Upper lobe of left lung (tissue), 6 donors: ENCODE results near the gene MORN4. TPM values are rescaled to one million over a fixed set of nuclear protein-coding genes. Genes with fewer than 3 reads are reported as not detected.

Source experiments
- ATAC-seq, 2 donors: fragments of 200-7000 bp; cut with Tn5 transposase; one replicate each; pipeline ENCODE4 v1.9.1; 2022; ENCODE audit warnings: mild to moderate bottlenecking in 2 of 2, moderate library complexity in 2 of 2; ENCODE audit not compliant: low FRiP score in 2 of 2
- DNase-seq, 2 donors: peaks; one replicate each; pipeline ENCODE4 v3.0.0-alpha.2; 2019 to 2020
- H3K27ac ChIP-seq, 4 donors: fragments of 200-600 bp; sonication (generic); one replicate each; pipeline ENCODE4 v1.5.1; 2016 to 2019
- H3K27me3 ChIP-seq, 4 donors: fragments of 200-600 bp; sonication (generic); one replicate each; pipeline ENCODE4 v1.5.1; 2017 to 2019
- H3K36me3 ChIP-seq, 4 donors: fragments of 200-600 bp; sonication (generic); one replicate each; pipeline ENCODE4 v1.5.1; 2016 to 2019
- H3K4me1 ChIP-seq, 4 donors: fragments of 200-600 bp; sonication (generic); one replicate each; pipeline ENCODE4 v1.5.1; 2018 to 2019
- H3K4me3 ChIP-seq, 4 donors: fragments of 200-600 bp; sonication (generic); one replicate each; pipeline ENCODE4 v1.5.1; 2017 to 2019; ENCODE audit warnings: mild to moderate bottlenecking in 2 of 4, moderate library complexity in 1 of 4
- H3K9me3 ChIP-seq, 4 donors: fragments of 200-600 bp; sonication (generic); one replicate each; pipeline ENCODE4 v1.5.1; 2018 to 2019
- CTCF ChIP-seq, 6 experiments: fragments of 450-650 bp in 4 of 6; fragments of 200-600 bp in 2 of 6; sonication (generic) in 2 of 6; IDR thresholded peaks; one replicate each; pipeline ENCODE4 v1.5.1; 2016 to 2019; ENCODE audit warnings: antibody characterized with exemption in 6 of 6
- EP300 ChIP-seq, 4 donors: sonication (generic); formaldehyde crosslinking; IDR thresholded peaks; one replicate each; pipeline ENCODE4 v1.5.1; 2017; ENCODE audit warnings: antibody characterized with exemption in 4 of 4, control low read depth in 2 of 4
- POLR2A ChIP-seq, 4 donors: fragments of 450-650 bp; IDR thresholded peaks; one replicate each; pipeline ENCODE4 v1.5.1; 2016 to 2017; ENCODE audit warnings: antibody characterized with exemption in 4 of 4, mild to moderate bottlenecking in 2 of 4
- POLR2AphosphoS5 ChIP-seq, 2 donors: sonication (generic); formaldehyde crosslinking; IDR thresholded peaks; one replicate each; pipeline ENCODE4 v1.5.1; 2017; ENCODE audit warnings: antibody characterized with exemption in 2 of 2
- WGBS, 2 donors: methylation state at CpG; one replicate each; pipeline ENCODE4 v1.1.5; 2017 to 2018; 5-methylcytosine and 5-hydroxymethylcytosine counted together
- total RNA-seq, 6 donors: library from RNA; depleted of rRNA in 4 of 6; stranded (reverse); fragments of >200 nt in 4 of 6; gene quantifications; one replicate each; pipeline versions ENCODE4 v1.1.0 to v1.2.1, GENCODE V29; 2016 to 2021
- donor health status: DM: no; HTN: no; CAD: no; lungs with moderate emphysema.
- donor health status: DM: no; HTN: yes; CAD: no; lungs with severe emphysema.

MORN4 gene
- total RNA-seq, 6 donors from 2014 or later: 1.3 to 7.7 (median 3.2) TPM

- H3K27ac ChIP-seq: peak within 1 kb of the TSS; percentile 63 to 66 (median 65)
- no peak within 1 kb of the TSS for H3K4me3 ChIP-seq
- DNase-seq: peak; percentile 64 to 84
- no peaks in the 10 kb centered on the region for H3K27me3 ChIP-seq
- peaks cover 20 to 39% (median 28%) of the 10 kb centered on the region in 4 donors for H3K36me3 ChIP-seq
- H3K4me1 ChIP-seq: peaks cover 3 to 20% (median 9%) of the 10 kb centered on the region in 4 donors
- no peaks in the 10 kb centered on the region for H3K9me3 ChIP-seq
- TF ChIP-seq POLR2A (IDR thresholded peaks at IDR 0.05) (no peak), CTCF (IDR thresholded peaks at IDR 0.05) (peak; percentile 68 to 88 (median 80)), POLR2AphosphoS5 (IDR thresholded peaks at IDR 0.05) (peak in 1 of 2 donors; percentile 47), EP300 (IDR thresholded peaks at IDR 0.05) (no peak)
- peak; percentile 73 to 90 for ATAC-seq
- 78 to 94% methylated on average over 12 to 15 of the region's 16 CpGs for WGBS, 2 donors
Measured at GRCh38 chr10:97572214-97572989, 60.9 kb downstream of the MORN4 start, which contains the start of gene ANKRD2. ANKRD2 (plus strand) TSS chr10:97572779; CDS start chr10:97572789, 10 bp downstream.

DNA sequence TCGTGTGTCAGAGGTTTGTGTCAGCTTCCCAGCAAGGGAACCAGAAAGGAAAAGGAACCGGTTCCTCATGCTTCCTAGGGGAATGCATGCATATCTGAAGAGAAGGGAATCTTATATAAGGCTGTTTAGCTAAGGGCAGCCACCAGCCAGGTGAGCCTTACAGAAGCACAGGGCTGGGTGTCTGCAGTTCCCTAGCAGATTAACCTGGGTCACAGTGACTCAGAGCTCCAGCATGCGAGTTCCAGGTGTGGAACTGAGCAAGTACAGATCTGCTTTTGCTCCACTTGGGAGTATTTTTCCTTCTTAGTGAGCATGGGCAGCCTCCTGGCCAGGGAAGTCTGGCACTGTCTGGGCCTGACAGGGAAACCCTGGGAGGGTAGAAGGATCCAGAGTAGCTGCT, 61.7 kb downstream of the MORN4 start:
- Histone ChIP-seq H3K27ac (peak overlapping the region; percentile 63 to 66 (median 65)), H3K36me3 (peaks cover 20 to 39% (median 28%) of the 10 kb centered on the region in 4 donors), H3K4me1 (peaks cover 3 to 20% (median 9%) of the 10 kb centered on the region in 4 donors), H3K4me3 (no peak overlapping the region), H3K9me3 (no peaks in the 10 kb centered on the region), H3K27me3 (no peaks in the 10 kb centered on the region)
- DNase-seq (no peak), ATAC-seq (peak in 1 of 2 donors; percentile 4)
- TF ChIP-seq POLR2A (IDR thresholded peaks at IDR 0.05): no peak
- no peak for TF ChIP-seq EP300 (IDR thresholded peaks at IDR 0.05)
- TF ChIP-seq POLR2AphosphoS5 (IDR thresholded peaks at IDR 0.05): no peak
- no peak for TF ChIP-seq CTCF (IDR thresholded peaks at IDR 0.05)
- WGBS, 2 donors: 86 to 90% methylated on average over 2 to 3 of the region's 3 CpGs

DNA sequence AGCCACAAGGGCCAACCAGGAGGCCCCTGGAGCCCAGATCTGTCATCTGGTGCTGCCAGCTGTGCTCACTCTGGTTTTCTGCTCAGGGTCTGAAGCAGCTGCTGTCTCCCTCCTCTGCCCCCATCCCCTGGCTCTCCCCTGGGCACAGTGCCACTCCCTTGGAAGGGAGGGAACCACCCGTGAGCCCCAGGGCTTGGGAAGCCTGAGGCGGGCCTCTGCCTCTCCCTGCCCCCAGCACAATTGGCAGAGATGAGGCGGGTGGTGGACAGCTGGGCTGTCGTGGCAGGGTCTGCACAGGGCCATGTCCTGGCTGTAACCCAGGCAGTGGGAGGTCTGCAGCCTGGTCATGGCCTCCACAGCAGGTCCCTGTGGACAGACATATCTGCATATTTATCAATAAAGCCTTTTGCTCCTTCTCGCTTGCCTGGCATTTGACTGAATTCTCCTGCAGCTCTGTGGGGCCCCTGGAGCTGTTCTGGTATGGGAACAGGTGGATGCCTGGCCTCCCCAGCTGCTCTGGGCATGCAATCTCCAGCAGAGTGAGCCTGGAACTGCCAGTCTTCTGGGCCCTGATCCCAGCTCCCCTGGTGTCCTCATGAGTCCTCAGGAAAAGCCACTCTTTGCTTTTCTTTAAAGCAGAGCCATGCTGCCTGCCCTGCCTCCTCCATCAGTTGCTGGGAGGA, 62.4 kb downstream of the MORN4 start:
- ATAC-seq (no peak), DNase-seq (no peak)
- Histone ChIP-seq H3K9me3 (no peaks in the 10 kb centered on the region), H3K4me1 (peaks cover 3 to 20% (median 9%) of the 10 kb centered on the region in 4 donors), H3K36me3 (peaks cover 20 to 39% (median 28%) of the 10 kb centered on the region in 4 donors), H3K4me3 (no peak overlapping the region), H3K27ac (peak overlapping the region in 3 of 4 donors; percentile 15 to 45 (median 42)), H3K27me3 (no peaks in the 10 kb centered on the region)
- WGBS, 2 donors: 88% methylated on average over 5 of the region's 5 CpGs; no CpG with 5 or more reads in 1 of the 2 donors
- TF ChIP-seq CTCF (IDR thresholded peaks at IDR 0.05) (no peak), POLR2AphosphoS5 (IDR thresholded peaks at IDR 0.05) (no peak), POLR2A (IDR thresholded peaks at IDR 0.05) (no peak), EP300 (IDR thresholded peaks at IDR 0.05) (no peak)

- H3K4me1 ChIP-seq: peaks cover 3 to 20% (median 9%) of the 10 kb centered on the region in 4 donors
- ATAC-seq (no peak), DNase-seq (peak in 1 of 2 donors; percentile 66)
- no peak overlapping the region for H3K4me3 ChIP-seq
- WGBS, 2 donors: 90 to 95% methylated on average over 6 to 33 of the region's 33 CpGs
- H3K9me3 ChIP-seq: no peaks in the 10 kb centered on the region
- H3K36me3 ChIP-seq: peaks cover 20 to 39% (median 28%) of the 10 kb centered on the region in 4 donors
- TF ChIP-seq POLR2A (IDR thresholded peaks at IDR 0.05) (no peak), EP300 (IDR thresholded peaks at IDR 0.05) (no peak), POLR2AphosphoS5 (IDR thresholded peaks at IDR 0.05) (no peak), CTCF (IDR thresholded peaks at IDR 0.05) (no peak)
- H3K27ac ChIP-seq: peak overlapping the region in 2 of 4 donors; percentile 42 to 45
- H3K27me3 ChIP-seq: no peaks in the 10 kb centered on the region
Measured at GRCh38 chr10:97570146-97570788, 63.0 kb downstream of the MORN4 start.
